GM21529 (cell line): Measurements from ENCODE around the gene SPEG.

Experiments
- ATAC-seq: cut with Tn5 transposase; IDR thresholded peaks from one replicate; pipeline ENCODE4 v1.9.1; 2021; ENCODE audit not compliant: unreplicated experiment

SPEG gene

DNA sequence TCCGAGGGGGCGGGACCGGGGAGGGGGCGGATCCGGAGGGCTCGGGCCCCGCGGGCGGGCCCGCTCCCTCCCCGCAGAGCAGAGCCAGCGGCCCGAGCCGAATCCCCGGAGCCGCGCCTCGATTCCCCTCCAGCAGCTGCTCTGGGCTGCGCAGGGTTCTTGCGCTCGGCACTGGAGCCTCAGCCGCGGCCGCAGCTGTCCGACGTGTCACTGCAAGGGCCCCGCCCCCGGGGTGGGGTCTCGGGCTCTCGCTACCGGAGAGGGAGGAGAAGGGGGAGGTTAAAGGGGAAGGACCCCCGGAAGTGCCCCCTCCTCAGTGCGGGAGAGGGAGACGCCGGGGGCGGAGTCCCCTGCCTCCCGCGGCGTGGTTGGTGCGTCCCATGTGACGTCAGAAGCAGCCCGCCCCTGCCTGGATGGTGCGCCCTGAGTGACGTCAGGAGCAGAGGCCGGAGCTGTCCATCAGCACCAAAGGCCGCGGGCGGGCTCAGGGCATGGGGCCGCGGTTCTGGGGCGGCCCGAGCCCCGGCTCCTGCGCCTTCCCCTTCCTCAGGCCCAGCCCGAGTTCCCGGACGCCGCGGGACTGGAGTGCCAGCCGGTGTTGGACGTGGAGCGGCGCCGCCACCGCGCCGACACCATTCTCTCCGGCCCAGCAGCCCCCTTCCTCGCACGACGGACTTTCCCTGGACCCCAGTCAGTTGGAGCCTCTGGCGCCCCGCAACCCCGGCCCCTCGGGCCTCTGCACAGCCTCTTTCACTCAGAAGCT is 109.1 kb downstream of the SPEG start, which contains the start of the genes CHPF and TMEM198:
Gene CHPF (minus strand): TSS at position 214 of the 763 bp plus-strand sequence. CDS start 271 bp downstream, outside the sequence.
Gene TMEM198 (plus strand): TSS at position 433 of the 763 bp plus-strand sequence. CDS start 700 bp downstream, outside the sequence.
- ATAC-seq = peak; percentile 67

DNA sequence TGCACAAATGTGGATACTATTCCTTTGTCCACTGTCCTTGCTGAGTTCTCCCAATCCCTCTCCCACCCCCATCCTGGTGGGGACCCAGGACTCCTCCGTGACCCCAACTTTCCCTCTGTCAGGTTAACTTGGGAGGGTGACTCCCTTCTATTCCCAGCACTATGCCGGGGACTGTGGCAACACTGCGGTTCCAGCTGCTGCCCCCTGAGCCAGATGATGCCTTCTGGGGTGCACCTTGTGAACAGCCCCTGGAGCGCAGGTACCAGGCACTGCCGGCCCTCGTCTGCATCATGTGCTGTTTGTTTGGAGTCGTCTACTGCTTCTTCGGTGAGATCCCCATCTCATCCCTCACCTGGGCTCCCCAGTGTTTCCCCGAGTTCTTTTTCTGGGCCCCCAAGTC is 109.9 kb downstream of the SPEG start:
- ATAC-seq = no peak

DNA sequence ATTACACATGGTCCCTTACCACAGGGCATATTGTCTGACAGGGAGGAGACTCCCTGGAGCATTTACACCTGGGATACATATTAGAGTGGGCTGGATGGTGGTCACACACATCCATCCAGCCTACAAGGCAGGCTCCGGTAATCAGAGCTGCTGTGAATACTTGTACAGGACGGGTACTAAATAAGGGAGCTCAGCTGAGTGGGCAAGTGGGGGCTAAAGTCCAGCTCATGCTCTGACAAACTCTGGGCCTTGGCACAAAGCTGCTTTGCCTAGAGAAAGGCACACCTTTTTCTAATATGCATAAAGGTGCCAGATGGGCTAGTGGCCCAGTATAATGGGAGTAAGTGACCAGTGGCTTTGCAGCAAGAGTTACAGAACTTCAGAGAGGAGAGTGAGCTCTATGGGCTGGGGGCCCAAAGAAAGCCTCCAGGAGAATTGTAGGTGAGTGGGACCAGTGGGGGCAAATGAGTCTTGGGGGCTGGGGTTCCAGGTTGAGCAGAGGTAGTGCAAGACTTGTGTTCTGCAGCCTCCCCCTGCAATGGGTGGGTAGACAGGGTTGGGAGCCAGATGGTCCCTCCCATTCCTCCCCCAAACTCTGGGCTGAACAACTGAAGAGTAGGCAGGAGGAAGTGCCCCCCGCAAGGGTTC is 110.8 kb downstream of the SPEG start:
- no peak for ATAC-seq

DNA sequence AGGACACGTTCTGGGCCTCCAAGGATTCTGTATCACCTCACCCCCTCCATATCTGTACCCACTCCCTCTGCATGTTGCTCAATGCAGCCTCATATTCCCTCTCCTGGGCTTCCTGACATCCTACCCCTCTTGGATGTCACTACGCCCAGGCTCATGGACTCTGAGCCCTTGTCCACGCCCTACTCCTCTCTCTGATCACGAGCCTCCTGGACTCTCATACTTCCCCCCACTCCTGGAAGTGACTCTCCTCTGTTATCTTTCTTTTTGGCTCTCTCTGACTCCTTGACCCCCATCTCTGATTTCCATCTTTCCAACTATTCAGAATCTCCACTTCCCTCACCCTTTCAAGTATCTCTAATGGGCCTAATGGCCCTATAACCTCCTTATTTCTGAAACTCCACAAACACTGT is 111.3 kb downstream of the SPEG start:
- no peak for ATAC-seq

DNA sequence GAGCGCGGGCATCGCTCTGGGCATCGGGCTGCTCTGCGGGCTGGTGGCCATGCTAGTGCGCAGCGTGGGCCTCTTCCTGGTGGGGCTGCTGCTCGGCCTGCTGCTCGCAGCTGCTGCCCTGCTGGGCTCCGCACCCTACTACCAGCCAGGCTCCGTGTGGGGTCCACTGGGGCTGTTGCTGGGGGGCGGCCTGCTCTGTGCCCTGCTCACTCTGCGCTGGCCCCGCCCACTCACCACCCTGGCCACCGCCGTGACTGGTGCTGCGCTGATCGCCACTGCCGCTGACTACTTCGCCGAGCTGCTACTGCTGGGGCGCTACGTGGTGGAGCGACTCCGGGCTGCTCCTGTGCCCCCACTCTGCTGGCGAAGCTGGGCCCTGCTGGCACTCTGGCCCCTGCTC is 113.0 kb downstream of the SPEG start:
- ATAC-seq = no peak
